ENCODE measurements around the gene RIPK4. TPM values are rescaled to one million over a fixed set of nuclear protein-coding genes. Genes with fewer than 3 reads are reported as not detected.
"Not testable (repeated sequence)": the region's sequence is repeated elsewhere in the genome, so short reads cannot be mapped to it uniquely, and the experiment has no call there.

RIPK4 gene
- total RNA-seq, 1 experiment from 2014 or later: 16.5 TPM

DNA sequence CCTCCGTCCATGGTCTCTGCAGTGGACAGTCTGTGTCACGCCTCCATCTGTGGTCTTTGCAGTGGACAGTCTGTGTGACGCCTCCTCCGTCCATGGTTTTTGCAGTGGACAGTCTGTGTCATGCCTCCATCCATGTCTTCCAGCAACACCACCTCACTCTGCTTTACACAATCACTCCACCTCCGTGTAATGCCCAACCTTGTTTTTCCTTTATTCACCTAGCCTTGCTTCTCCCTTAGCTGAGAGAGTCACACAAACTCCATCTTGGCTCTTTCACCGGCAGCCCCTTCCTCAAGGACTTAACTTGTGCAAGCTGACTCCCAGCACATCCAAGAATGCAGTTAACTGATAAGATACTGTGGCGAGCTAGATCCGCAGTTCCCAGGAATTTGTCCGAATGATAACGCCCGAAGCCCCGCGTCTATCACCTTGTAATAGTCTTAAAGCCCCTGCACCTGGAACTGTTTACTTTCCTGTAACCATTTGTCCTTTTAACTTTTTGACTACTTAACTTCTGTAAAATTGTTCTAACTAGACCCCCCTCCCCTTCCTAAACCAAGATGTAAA lies 52.5 kb downstream of the RIPK4 start:
- not testable (repeated sequence) for DNase-seq (ENCODE audit: low spot score)

DNA sequence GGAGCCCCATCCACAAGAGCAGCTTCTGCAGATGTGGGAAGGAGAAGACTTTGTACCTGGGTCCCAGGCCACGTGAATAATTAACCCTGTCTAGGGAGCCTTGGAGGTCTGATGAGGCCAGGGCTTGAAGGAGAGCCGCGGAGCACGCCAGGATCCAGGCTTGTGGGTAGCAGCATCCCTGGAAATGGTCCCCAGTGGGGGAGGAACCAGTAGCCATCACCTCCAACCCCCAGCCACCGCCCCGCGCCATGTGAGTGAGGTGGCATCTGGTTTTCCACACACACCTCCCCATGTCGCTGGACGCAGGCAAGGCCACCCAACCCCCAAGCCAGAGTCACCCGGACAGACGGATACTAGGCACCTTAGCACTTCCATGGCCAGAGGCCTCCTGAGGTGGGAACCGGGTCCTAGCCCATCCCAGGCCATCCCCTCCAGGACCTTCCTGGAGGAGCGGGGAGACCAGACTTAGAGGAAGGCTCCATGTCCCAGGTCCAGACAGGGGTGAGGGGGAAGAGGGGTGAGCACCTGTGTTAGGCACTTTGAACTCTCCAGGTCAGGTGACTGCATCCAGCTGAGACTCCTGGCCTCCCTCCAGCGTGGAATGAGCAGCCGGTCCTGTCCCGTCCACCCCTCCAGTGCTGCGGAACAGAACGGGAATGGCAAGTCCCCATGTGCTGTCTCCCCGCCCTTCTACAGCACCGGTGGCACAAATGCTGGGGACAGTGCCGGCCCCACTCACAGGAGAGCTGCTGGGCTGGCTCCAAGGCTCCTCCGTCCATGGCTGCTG lies 53.2 kb downstream of the RIPK4 start:
- DNase-seq (ENCODE audit: low spot score): no peak

DNA sequence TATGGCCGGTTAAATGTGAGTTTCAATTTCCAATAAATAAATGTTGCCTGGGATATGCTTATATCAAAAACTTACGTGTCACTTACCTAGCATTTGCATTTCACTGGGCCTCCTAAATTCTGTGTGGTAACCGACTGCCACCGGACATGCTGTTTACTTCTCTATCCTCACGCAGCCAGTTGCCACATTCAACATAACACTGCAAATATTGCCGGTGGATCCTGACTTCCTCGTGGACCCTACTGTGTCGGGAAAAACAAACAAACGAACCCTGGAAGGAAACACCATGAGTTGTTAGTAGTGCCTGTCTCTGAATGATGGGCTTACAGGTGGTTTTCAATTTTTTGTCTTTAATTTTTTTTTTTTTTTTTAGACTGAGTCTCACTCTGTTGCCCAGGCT lies 54.1 kb downstream of the RIPK4 start:
- DNase-seq (ENCODE audit: low spot score): no peak

DNA sequence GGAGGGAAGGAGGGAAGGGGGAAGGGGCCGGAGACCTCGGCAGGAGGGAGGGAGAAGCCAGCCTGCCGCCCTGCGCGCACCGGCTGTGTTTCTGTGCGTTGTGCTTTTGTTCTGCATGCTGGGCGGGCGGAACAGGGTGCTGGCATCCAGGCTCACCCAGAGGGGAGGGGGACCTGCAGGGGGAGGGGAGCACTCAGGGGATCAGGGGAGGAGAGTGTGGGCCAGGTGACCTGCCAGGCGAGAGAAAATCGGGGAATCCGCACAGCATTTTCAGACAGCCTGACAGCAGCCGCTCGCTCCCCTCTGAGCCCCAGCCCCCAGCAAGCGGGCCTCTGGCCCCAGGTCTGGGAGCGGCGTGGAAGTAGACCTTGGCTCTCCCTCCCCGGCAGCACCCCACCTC lies 54.7 kb downstream of the RIPK4 start:
- no peak for DNase-seq (ENCODE audit: low spot score)

DNA sequence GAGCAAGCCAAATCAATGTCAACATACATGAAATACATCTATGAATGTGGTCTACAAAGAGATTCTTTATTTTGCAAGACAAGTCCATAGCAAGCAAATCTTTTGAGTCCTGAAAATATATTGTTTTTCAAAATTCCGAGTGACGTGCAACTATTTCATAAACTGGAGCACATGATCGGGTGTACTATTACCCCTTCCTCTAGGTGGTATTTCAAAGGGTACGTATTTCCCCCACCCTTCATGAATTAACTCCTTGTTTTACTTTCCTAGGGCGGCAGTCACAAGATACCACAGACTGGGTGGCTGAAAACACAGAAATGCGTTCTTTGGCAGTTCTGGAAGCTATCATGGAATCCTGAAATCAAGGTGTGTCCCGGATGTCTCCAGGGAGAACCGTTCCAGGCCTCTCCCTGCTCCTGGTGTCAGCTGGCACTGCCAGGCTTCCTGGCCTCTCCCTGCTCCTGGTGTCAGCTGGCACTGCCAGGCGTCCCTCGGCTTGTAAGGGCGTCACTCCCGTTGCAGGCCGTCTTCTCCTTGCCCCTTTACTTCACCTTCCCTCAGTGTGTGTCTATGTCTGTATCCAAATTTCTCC lies 55.3 kb downstream of the RIPK4 start:
- no peak for DNase-seq (ENCODE audit: low spot score)

DNA sequence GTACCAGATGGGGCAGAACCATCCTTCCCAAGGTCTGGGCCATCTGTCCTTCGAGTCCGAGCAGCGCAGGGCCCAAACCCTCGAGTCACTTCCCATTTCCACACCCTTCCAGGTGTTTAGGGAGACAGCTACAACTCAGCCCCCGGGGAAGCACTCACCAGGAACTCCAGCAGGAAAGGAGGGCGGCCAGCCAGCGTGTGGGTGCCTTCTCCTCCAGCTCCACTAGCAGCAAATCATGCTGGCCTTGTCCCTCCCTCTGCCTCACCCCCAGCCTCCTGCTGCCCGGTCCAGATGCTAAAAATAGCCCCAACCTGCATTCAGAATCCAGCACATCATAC lies 56.1 kb downstream of the RIPK4 start:
- DNase-seq (ENCODE audit: low spot score): no peak

DNA sequence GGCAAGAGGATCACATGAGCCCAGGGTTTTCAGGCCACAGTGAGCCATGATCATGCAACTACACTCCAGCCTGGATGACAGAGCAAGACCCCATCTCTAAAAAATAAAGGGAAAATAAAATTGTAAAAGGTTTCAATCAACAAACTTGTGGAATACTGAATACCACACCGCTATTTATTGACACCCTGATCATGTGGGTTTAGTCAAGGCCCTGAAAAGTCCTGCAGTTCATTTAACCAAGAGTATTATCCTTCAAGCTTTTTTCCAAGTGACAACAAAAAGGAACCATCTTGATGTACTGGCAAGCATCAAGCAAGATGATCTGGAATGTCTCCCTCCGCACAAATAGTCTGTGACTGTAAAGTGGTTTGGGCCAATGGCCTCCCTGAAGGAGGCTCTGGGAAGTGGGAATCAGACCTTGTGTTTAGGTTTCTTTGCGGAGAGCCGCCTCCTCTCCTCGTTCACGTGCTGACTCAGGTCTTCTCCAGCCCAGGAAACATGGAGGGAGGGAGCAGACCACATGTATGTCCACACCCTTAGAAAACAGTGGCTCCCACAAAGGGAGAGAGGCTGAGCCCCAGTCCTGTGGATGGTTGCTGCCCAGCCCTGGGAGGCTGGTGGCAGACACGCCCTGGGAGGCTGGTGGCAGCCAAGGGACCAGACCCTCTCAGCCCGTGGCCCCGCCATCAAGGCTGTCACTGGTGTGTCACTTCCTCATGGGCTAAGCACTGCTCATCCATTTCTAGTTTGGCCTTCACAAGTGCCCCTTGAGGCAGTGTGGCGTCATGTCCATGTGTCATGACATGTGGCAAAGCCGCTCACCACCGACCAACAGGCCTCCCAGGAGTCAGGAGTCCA lies 56.7 kb downstream of the RIPK4 start:
- no peak for DNase-seq (ENCODE audit: low spot score)

DNA sequence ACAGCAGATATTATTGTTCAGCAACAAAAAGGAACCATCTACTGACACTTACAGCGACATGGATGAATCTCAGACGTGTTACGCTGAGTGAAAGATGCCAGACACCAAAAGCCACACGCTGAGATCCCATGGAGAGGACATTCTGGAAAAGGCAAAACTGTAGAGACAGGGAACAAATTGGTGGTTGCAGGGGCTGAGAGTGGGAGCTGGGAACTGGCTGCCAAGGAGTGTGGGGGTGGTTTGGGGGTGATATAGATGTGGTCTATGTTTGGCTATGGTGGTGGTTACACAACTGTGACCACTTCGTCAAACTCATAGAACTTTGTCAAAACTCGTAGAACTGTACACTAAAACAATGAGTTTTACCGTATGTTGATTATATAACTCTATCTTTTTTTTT lies 57.7 kb downstream of the RIPK4 start:
- DNase-seq (ENCODE audit: low spot score): no peak

DNA sequence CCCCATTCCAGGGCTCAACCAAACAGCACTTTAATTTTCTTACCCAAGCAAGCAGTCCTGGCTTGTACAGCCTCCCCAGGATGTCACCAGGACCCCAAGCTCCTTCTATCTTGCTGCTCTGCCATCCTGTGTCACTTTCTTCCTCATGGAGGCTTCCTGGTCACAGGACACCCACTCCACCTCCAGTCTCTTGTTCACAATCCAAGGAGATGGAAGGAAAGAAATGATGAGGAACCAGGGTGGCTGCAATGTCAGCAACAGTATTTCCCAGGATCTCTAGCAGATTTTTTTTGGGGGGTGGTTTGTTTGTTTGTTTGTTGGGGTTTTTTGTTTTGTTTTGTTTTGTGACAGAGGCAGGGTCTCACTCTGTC lies 58.9 kb downstream of the RIPK4 start:
- no peak for DNase-seq (ENCODE audit: low spot score)

DNA sequence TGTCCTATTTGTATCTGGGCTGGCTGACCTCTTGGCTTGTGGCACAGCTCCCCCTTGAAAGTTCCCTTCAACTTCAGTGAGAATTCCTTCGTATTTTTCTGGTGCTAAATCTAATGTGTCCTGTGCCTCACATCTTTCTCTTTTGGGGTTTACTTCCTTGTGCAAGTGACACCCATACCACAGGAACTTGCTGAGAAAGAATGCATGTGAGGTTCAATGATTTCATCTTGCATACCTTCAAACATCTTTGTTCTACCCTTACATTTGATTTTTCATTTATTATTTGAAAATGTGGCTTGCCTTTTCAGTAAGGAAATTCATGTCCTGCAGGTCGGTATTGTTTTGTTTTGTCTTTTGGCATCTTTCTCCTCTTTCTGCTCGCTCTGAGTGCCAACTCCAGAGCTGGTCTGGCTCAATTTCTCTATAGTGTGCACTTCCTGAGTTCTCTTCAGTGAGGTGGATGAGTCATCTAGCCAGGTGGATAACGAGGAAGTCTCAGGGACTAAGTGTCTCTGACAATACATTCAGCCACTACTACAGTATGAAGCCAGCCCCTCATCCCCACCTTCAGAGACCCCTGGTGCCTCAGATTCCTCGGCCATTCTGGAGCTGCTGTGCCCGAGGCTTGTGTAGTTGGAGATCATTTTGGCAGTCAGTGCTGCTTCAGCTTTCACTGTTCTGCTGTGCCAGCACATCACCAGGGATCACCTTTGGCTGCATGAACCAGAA lies 59.5 kb downstream of the RIPK4 start:
- DNase-seq (ENCODE audit: low spot score): no peak

DNA sequence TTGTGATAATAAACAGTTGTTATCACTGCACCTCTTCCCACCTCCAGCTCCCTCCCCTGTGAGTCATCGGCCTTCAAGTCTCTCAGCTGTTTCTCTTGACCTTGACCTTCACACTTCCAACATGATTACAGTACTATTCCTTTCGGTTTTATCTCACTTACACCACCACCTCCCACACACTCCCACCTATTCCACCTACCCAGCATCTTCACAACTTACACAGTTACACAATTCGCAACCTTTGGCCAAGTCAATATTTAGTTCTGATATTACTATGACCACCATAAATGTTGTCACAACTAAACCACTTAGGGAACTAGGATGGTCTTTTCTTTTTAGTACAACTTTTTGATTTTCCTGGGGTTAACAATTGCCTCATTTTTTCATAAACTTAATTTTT lies 60.2 kb downstream of the RIPK4 start:
- DNase-seq (ENCODE audit: low spot score): no peak

DNA sequence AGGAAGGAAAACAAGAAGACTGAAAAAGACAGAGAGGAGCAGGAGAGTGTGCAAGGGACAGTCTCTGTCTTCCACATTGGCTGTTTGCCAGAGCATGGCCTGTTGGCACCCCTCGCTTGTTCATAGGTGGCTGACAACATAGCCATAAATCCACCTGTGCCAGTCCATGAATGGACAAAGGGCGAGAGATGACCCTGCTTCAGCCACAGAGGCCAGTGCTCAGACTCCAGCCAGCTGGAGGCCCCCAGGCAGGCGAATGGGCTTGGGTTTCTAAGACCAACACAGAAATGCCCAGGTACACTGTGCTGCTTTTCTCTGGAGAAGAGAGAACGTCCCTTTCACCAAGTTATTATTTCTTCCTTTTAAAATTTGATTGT lies 60.6 kb downstream of the RIPK4 start:
- DNase-seq (ENCODE audit: low spot score): no peak

DNA sequence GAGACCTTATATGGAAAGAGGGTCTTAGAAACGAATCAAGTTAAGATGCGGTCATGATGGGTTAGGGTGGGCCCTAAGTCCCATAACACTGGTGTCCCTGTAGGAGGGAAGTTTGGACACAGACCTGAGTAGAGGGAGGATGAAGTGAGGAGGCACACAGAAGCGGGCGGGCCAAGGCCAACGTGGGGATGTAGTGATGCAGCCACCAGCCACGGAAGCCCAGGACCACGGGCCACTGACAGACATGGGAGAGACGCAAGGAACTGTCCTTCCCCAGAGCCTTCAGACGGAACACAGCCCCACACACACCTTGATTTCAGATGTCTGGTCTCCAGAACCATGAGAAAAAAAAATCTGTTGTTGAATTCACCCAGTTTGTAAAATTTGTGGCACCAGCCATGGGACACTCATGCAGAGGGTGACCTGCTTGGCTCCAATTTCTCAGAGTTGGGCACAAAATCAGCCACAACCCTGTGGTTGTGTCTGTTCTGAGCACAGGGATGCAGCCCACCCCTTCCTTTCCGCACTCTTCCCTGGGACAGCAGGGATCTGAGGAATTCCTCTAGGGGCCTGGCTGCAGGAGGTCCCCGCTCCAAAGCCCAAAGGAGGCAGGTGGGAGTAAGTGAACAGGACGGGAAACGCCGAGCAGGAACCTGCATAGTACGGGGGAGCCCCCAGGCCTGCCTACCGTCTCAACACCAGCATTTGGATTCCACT lies 61.1 kb downstream of the RIPK4 start:
- DNase-seq (ENCODE audit: low spot score): no peak

DNA sequence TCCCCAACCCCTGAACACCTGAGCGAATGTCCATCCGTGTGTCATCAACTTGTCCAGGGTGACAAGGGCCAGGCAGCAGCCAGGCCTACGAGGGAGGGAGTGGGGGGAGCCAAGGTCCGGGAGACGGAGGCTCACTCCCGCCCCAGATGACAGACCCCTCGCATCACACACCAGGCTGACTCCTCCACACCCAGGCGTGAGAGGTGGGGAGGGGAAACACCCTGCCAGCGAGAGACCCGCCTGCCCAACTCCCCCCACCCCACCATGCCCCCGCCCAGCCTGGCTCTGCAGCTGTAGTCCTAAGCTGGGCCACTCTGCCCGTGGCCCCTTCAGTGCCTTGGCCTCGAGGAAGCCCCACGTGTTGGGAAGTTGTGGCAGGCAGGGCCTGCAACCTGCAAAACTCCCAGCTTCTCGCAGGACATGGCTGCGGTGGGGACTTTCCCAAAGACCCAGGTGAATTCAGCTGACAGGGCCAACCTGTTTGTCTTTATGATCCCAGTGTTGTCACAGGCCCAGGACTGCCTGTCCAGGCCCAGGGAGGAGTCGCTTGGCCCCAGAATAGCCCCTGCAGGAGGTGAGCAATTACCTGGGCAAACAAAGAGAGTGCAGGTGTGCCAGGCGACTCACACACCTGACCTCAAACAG lies 62.9 kb downstream of the RIPK4 start:
- no peak for DNase-seq (ENCODE audit: low spot score)

DNA sequence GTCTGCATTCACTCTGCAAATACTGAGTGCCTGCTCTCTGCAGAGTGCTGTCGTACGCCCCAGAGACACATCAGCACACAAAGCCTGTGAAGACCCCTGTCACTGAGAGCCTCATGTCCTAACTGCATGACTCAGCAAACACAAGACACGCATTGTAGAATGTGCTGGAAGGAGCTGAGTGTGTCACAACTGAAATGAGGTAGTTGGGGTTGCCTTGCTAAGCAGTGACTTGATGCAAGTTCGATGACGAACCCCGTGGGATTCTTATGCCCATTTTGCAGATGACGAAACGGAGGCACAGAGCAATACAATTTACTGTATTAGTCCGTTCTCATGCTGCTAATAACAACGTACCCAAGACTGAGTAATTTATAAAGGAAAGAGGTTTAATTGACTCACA lies 65.1 kb downstream of the RIPK4 start:
- no peak for DNase-seq (ENCODE audit: low spot score)

DNA sequence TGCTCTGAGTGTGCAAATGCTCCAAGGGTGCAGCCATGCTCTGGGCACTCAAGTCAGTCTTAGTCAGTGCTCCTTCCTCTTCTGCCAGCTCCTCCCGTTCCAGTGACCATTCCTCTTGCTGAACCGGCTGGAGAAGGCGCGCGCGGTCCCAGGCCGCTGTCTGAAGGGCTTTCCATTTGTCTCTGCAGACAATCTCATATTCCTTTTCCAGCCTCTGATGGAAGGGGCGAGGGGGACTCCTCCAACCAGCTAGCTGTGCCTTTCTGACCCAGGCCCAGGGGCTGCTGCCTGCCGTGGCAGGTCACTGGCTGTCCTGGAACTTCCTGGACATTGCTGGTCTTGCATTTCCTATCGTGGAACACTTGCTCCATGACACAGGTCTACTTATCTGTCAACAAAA lies 67.5 kb downstream of the RIPK4 start:
- DNase-seq (ENCODE audit: low spot score): no peak

DNA sequence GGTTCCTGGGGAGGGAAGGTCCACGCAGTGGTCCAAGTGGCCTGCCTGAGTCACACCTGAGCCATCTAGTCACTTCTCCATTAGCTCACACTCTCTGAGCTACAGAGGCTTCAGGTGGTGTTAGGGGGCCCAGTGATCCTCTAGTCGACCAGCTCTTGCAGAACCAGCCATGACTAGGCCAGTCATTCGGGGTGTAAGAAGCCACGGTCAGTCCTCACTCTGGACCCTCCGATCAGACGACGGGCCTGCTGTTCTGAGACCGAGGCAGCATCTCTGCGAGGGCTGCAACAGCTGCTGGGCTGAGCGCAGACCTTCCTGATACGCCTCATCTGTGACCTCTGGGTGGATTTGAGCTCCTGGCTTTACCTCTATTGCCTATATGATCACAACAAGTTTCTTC lies 68.8 kb downstream of the RIPK4 start:
- no peak for DNase-seq (ENCODE audit: low spot score)

DNA sequence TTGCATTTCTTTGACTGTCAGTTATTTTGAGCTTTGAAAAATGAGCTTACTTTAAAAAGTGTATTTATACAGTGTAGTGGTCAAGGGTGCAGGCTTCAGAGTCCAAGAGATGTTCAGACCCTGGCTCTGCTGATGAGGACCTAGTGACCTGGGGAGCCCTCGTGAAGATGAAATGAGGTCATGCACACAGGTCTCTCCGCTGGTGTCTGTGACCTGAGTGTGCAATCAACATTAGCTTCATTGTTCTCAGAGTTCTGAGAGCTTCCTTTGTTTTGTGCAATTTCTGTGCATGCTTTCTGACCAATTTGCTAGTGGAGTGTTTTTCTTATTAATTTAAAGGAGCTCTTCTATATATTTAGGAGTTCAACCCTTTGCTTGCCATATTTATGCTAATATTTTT lies 71.3 kb downstream of the RIPK4 start:
- no peak for DNase-seq (ENCODE audit: low spot score)

DNA sequence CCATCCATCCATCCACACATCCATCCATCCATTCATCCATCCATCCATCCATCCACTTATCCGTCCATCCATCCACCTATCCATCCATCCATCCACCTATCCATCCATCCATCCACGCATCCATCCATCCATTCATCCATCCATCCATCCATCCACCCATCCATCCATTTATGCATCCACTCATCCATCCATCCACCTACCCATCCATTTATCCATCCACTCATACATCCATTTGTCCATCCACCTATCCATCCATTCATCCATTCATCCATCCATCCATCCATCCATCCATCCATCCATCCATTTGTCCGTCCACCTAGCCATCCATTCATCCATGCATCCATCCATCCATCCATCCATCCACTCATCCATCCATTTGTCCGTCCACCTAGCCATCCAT lies 72.8 kb downstream of the RIPK4 start:
- not testable (repeated sequence) for DNase-seq (ENCODE audit: low spot score)

DNA sequence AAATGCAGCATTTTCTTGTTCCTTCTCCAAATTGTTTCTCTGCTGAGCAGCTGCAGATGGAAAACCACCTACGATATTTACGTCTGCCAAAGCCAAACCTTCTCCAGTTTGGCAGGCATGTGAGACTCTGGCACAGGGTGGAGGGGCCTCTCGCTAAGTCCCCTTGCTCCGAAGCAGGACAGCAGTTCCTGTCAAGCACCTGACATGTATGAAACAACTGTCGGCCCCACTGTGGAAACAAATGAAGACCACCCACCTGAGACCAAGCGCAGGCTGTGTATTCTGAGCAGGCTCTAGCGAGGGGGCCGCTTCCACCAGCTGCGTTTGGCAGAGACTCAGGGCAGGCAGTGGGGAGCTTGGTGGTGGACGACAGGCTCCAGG lies 74.7 kb downstream of the RIPK4 start:
- DNase-seq (ENCODE audit: low spot score): no peak
